Gastrocnemius medialis (tissue), 4 donors: Measurements from ENCODE around the gene PPP1R11.

ENCODE experiments used
- POLR2A ChIP-seq, 2 donors: fragments of 450-650 bp; IDR thresholded peaks; one replicate each; pipeline ENCODE4 v1.6.1; 2017; ENCODE audit warnings: antibody characterized with exemption in 2 of 2, mild to moderate bottlenecking in 2 of 2, moderate library complexity in 2 of 2
- TF ChIP-seq, protein P1 (sequence below), 5 experiments: fragments of 450-650 bp in 3 of 5; fragments of 200-600 bp in 2 of 5; sonication (generic) in 2 of 5; IDR thresholded peaks in 4 of 5; conservative IDR thresholded peaks in 1 of 5; 1 replicate in 4 of 5; 2 replicates in 1 of 5; pipeline ENCODE4 v1.5.1; 2016 to 2019; ENCODE audit warnings: antibody characterized with exemption in 5 of 5, mild to moderate bottlenecking in 3 of 5, moderate library complexity in 3 of 5

- TF ChIP-seq, protein P1, sequence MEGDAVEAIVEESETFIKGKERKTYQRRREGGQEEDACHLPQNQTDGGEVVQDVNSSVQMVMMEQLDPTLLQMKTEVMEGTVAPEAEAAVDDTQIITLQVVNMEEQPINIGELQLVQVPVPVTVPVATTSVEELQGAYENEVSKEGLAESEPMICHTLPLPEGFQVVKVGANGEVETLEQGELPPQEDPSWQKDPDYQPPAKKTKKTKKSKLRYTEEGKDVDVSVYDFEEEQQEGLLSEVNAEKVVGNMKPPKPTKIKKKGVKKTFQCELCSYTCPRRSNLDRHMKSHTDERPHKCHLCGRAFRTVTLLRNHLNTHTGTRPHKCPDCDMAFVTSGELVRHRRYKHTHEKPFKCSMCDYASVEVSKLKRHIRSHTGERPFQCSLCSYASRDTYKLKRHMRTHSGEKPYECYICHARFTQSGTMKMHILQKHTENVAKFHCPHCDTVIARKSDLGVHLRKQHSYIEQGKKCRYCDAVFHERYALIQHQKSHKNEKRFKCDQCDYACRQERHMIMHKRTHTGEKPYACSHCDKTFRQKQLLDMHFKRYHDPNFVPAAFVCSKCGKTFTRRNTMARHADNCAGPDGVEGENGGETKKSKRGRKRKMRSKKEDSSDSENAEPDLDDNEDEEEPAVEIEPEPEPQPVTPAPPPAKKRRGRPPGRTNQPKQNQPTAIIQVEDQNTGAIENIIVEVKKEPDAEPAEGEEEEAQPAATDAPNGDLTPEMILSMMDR (IDR thresholded peaks at IDR 0.05 in 4 of 5, conservative IDR thresholded peaks at IDR 0.05 in 1 of 5), result no peak
- TF ChIP-seq POLR2A (IDR thresholded peaks at IDR 0.05), result no peak
Measured at GRCh38 chr6:30096829-30097228, 29.8 kb downstream of the PPP1R11 start.
